ENCODE measurements around the gene HHIP. TPM values are rescaled to one million over a fixed set of nuclear protein-coding genes. Genes with fewer than 3 reads are reported as not detected.
"Not testable (repeated sequence)": the region's sequence is repeated elsewhere in the genome, so short reads cannot be mapped to it uniquely, and the experiment has no call there.

Gene HHIP
- total RNA-seq, 2 experiments from 2014 or later: not detected

GRCh38 chr4:144787365-144788258, 141.7 kb downstream of the HHIP start:
- ATAC-seq (no peak), DNase-seq (no peak)
- peaks cover 2% of the 10 kb centered on the region for H3K9me3 Mint-ChIP-seq (ENCODE audit: low read depth)
- POLR2A ChIA-PET: no interaction called here
- peaks cover 2% of the 10 kb centered on the region for H3K27me3 Mint-ChIP-seq
- H3K36me3 Mint-ChIP-seq (ENCODE audit: low read depth): no peaks in the 10 kb centered on the region
- CTCF ChIA-PET: no interaction called here
- no peaks in the 10 kb centered on the region for H3K4me1 Mint-ChIP-seq
- H3K4me3 Mint-ChIP-seq: no peak overlapping the region
- H3K27ac Mint-ChIP-seq: no peak overlapping the region
- intact Hi-C loops (cut with DNase I, micrococcal nuclease): loop anchor here (1.0 to 5.0 kb wide), 3 partner anchors 275 to 615 kb away; no protein-coding TSS in a partner anchor

- peaks cover 2% of the 10 kb centered on the region for H3K9me3 Mint-ChIP-seq (ENCODE audit: low read depth)
- POLR2A ChIA-PET: no interaction called here
- no peak overlapping the region for H3K27ac Mint-ChIP-seq
- no peaks in the 10 kb centered on the region for H3K4me1 Mint-ChIP-seq
- H3K4me3 Mint-ChIP-seq: no peak overlapping the region
- intact Hi-C loops (cut with DNase I, micrococcal nuclease): loop anchor here (5.0 kb wide), 2 partner anchors 274 to 616 kb away; no protein-coding TSS in a partner anchor
- ATAC-seq: no peak
- no peak for DNase-seq
- H3K36me3 Mint-ChIP-seq (ENCODE audit: low read depth): no peaks in the 10 kb centered on the region
- CTCF ChIA-PET: no interaction called here
- peaks cover 2% of the 10 kb centered on the region for H3K27me3 Mint-ChIP-seq
Observed at GRCh38 chr4:144788469-144788868, 142.5 kb downstream of the HHIP start.

- DNase-seq; POLR2A ChIA-PET; H3K4me1 Mint-ChIP-seq; H3K9me3 Mint-ChIP-seq (ENCODE audit: low read depth); H3K4me3 Mint-ChIP-seq; intact Hi-C loops (cut with DNase I, micrococcal nuclease); ATAC-seq; H3K27ac Mint-ChIP-seq; H3K27me3 Mint-ChIP-seq; H3K36me3 Mint-ChIP-seq (ENCODE audit: low read depth): not testable (repeated sequence)
- CTCF ChIA-PET: interaction anchor here (0.9 kb wide), 1 partner anchor 9 kb away, joined by 3 read pairs; no protein-coding TSS in a partner anchor
Observed at GRCh38 chr4:144791933-144792332, 146.0 kb downstream of the HHIP start.

Data from activated CD4-positive, alpha-beta T cell treated with anti-CD3 and anti-CD28 coated beads for 36 hours (primary cell).